ENCODE results near the gene MYO5B. TPM values are rescaled to one million over a fixed set of nuclear protein-coding genes. Genes with fewer than 3 reads are reported as not detected.

Gene MYO5B
- total and polyA plus RNA-seq, 10 of the 15 experiments (the other 5 are each of a cell fraction or from before 2014, with no cell fraction given), result 2.5 to 4.5 (median 3.3) TPM

DNA sequence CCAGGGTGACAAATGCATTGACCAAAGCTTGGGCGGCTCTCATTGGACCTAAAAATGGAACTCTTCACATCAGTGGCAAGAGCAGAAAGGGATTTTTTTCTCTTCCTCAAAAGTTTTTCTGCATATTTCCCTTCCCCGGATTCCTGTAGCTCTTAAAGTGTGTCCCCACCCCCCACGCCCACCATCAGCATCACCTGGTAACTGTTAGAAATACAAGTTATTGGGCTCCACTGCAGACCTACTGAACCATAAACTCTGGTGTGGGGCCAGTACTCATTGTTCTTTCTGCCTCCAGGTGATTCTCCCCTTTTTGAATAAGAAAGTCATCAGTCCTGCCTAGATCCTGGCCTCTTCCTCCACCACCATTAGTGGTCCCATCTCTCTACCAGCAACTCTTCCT lies 1.3 kb upstream of the MYO5B start:
- RAD21 ChIA-PET (ENCODE audit: unreplicated experiment), result interaction anchor here (0.6 to 3.9 kb wide), 17 partner anchors 11 to 374 kb away, joined by 3 to 29 read pairs (median 4); no protein-coding TSS in a partner anchor
- no peaks in the 10 kb centered on the region for H3K4me1 ChIP-seq (ENCODE audit: control insufficient read depth, insufficient read depth, low read length)
- H3K9me3 ChIP-seq (replicated peaks; ENCODE audit: control insufficient read depth, insufficient read depth, low read length), result no peaks in the 10 kb centered on the region; the same call in 2 of the 3 replicates
- in situ Hi-C loops (cut with MboI) (no loop called here), intact Hi-C loops (cut with micrococcal nuclease; ENCODE audit: unreplicated experiment) (loop anchor here (10.0 kb wide), 1 partner anchor 681 kb away; no protein-coding TSS in a partner anchor)
- H3K79me2 ChIP-seq (ENCODE audit: control insufficient read depth, insufficient read depth, low read length), result no peaks in the 10 kb centered on the region
- 4% methylated on average over 3 of the region's 3 CpGs for WGBS (ENCODE audit: insufficient coverage, insufficient replicate concordance, low lambda C conversion rate, missing lambda C conversion rate)
- H3K4me2 ChIP-seq (ENCODE audit: control insufficient read depth, insufficient read depth), result no peak overlapping the region
- POLR2A ChIA-PET, result no interaction called here
- peaks cover 6 to 11% of the 10 kb centered on the region in 2 experiments; a peak in 3 of 4 replicates for H3K27me3 ChIP-seq (replicated peaks in 1 of 2; ENCODE audit: control insufficient read depth in 2 of 2, insufficient read depth in 2 of 2, low read length in 1 of 2)
- H4K20me1 ChIP-seq (ENCODE audit: control insufficient read depth, insufficient read depth), result no peaks in the 10 kb centered on the region
- no peak overlapping the region for H3K4me3 ChIP-seq
- H2AFZ ChIP-seq (ENCODE audit: control insufficient read depth, low read depth, low read length), result no peak overlapping the region
- SMC1A ChIA-PET (ENCODE audit: uncharacterized antibody, unreplicated experiment), result interaction anchor here (0.6 to 3.3 kb wide), 20 partner anchors 8 to 262 kb away, joined by 3 to 24 read pairs (median 4); no protein-coding TSS in a partner anchor
- CTCF ChIA-PET, result interaction anchor here (0.7 to 5.3 kb wide), 28 partner anchors 10 to 685 kb away, joined by 3 to 32 read pairs (median 4); partner anchors contain the start of gene SKA1
- no peak overlapping the region for H3K9ac ChIP-seq (ENCODE audit: control insufficient read depth, insufficient read depth, low read length)
- no TSS peak for BruUV-seq (replicated peaks)
- no peak overlapping the region for H3K27ac ChIP-seq (ENCODE audit: control insufficient read depth, insufficient read depth)
- ATAC-seq (no peak), FAIRE-seq (no peak), DNase-seq (ENCODE audit: low read depth, low spot score) (no peak)
- H3K36me3 ChIP-seq (ENCODE audit: control insufficient read depth in 2 of 2, insufficient read depth in 2 of 2, low read length in 1 of 2), result no peaks in the 10 kb centered on the region
- TF ChIP-seq, protein P1, sequence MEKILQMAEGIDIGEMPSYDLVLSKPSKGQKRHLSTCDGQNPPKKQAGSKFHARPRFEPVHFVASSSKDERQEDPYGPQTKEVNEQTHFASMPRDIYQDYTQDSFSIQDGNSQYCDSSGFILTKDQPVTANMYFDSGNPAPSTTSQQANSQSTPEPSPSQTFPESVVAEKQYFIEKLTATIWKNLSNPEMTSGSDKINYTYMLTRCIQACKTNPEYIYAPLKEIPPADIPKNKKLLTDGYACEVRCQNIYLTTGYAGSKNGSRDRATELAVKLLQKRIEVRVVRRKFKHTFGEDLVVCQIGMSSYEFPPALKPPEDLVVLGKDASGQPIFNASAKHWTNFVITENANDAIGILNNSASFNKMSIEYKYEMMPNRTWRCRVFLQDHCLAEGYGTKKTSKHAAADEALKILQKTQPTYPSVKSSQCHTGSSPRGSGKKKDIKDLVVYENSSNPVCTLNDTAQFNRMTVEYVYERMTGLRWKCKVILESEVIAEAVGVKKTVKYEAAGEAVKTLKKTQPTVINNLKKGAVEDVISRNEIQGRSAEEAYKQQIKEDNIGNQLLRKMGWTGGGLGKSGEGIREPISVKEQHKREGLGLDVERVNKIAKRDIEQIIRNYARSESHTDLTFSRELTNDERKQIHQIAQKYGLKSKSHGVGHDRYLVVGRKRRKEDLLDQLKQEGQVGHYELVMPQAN (conservative IDR thresholded peaks at IDR 0.05), result no peak
- TF ChIP-seq, protein P2, sequence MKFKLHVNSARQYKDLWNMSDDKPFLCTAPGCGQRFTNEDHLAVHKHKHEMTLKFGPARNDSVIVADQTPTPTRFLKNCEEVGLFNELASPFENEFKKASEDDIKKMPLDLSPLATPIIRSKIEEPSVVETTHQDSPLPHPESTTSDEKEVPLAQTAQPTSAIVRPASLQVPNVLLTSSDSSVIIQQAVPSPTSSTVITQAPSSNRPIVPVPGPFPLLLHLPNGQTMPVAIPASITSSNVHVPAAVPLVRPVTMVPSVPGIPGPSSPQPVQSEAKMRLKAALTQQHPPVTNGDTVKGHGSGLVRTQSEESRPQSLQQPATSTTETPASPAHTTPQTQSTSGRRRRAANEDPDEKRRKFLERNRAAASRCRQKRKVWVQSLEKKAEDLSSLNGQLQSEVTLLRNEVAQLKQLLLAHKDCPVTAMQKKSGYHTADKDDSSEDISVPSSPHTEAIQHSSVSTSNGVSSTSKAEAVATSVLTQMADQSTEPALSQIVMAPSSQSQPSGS (IDR thresholded peaks at IDR 0.05; ENCODE audit: low read length), result no peak
- no peak for TF ChIP-seq TBL1XR1 (IDR thresholded peaks at IDR 0.05; ENCODE audit: low read depth, low read length)
- TF ChIP-seq, protein P3, sequence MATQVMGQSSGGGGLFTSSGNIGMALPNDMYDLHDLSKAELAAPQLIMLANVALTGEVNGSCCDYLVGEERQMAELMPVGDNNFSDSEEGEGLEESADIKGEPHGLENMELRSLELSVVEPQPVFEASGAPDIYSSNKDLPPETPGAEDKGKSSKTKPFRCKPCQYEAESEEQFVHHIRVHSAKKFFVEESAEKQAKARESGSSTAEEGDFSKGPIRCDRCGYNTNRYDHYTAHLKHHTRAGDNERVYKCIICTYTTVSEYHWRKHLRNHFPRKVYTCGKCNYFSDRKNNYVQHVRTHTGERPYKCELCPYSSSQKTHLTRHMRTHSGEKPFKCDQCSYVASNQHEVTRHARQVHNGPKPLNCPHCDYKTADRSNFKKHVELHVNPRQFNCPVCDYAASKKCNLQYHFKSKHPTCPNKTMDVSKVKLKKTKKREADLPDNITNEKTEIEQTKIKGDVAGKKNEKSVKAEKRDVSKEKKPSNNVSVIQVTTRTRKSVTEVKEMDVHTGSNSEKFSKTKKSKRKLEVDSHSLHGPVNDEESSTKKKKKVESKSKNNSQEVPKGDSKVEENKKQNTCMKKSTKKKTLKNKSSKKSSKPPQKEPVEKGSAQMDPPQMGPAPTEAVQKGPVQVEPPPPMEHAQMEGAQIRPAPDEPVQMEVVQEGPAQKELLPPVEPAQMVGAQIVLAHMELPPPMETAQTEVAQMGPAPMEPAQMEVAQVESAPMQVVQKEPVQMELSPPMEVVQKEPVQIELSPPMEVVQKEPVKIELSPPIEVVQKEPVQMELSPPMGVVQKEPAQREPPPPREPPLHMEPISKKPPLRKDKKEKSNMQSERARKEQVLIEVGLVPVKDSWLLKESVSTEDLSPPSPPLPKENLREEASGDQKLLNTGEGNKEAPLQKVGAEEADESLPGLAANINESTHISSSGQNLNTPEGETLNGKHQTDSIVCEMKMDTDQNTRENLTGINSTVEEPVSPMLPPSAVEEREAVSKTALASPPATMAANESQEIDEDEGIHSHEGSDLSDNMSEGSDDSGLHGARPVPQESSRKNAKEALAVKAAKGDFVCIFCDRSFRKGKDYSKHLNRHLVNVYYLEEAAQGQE (IDR thresholded peaks at IDR 0.05; ENCODE audit: low read depth, low read length), result no peak
- TF ChIP-seq POLR2AphosphoS5 (IDR thresholded peaks at IDR 0.05; ENCODE audit: low read length), result no peak
- no peak for TF ChIP-seq RAD21 (IDR thresholded peaks at IDR 0.05; ENCODE audit: insufficient read depth, low read depth, low read length)
- no peak for TF ChIP-seq KAT2A (conservative IDR thresholded peaks at IDR 0.05; ENCODE audit: control insufficient read depth, low read depth, low read length)
- TF ChIP-seq TCF7 (IDR thresholded peaks at IDR 0.05; ENCODE audit: borderline replicate concordance), result no peak
- TF ChIP-seq YY1 (IDR thresholded peaks at IDR 0.05; ENCODE audit: low read depth, low read length), result no peak
- no peak for TF ChIP-seq SREBF2 (IDR thresholded peaks at IDR 0.05; ENCODE audit: low read length)
- TF ChIP-seq ASH2L (IDR thresholded peaks at IDR 0.05; ENCODE audit: borderline replicate concordance, low read depth), result no peak
- no peak for TF ChIP-seq IKZF2 (IDR thresholded peaks at IDR 0.05)
- no peak for TF ChIP-seq ZBED1 (IDR thresholded peaks at IDR 0.05; ENCODE audit: borderline replicate concordance)
- TF ChIP-seq, protein P4, sequence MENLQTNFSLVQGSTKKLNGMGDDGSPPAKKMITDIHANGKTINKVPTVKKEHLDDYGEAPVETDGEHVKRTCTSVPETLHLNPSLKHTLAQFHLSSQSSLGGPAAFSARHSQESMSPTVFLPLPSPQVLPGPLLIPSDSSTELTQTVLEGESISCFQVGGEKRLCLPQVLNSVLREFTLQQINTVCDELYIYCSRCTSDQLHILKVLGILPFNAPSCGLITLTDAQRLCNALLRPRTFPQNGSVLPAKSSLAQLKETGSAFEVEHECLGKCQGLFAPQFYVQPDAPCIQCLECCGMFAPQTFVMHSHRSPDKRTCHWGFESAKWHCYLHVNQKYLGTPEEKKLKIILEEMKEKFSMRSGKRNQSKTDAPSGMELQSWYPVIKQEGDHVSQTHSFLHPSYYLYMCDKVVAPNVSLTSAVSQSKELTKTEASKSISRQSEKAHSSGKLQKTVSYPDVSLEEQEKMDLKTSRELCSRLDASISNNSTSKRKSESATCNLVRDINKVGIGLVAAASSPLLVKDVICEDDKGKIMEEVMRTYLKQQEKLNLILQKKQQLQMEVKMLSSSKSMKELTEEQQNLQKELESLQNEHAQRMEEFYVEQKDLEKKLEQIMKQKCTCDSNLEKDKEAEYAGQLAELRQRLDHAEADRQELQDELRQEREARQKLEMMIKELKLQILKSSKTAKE (IDR thresholded peaks at IDR 0.05; ENCODE audit: low read depth, poor library complexity, severe bottlenecking), result no peak
- TF ChIP-seq WRNIP1 (IDR thresholded peaks at IDR 0.05; ENCODE audit: borderline replicate concordance, low read depth, low read length), result no peak
- no peak for TF ChIP-seq CREM (IDR thresholded peaks at IDR 0.05; ENCODE audit: low read depth)
- TF ChIP-seq CHD2 (IDR thresholded peaks at IDR 0.05; ENCODE audit: borderline replicate concordance, low read depth, low read length), result no peak
